ENCODE results near the gene ENOX1. TPM values are rescaled to one million over a fixed set of nuclear protein-coding genes. Genes with fewer than 3 reads are reported as not detected.
A peak's percentile ranks its signal among the peaks of the same experiment; 100 is the strongest.

ENOX1 gene
- total and polyA plus RNA-seq, 8 donors, result 0.23 to 2.0 (median 0.94) TPM

DNA sequence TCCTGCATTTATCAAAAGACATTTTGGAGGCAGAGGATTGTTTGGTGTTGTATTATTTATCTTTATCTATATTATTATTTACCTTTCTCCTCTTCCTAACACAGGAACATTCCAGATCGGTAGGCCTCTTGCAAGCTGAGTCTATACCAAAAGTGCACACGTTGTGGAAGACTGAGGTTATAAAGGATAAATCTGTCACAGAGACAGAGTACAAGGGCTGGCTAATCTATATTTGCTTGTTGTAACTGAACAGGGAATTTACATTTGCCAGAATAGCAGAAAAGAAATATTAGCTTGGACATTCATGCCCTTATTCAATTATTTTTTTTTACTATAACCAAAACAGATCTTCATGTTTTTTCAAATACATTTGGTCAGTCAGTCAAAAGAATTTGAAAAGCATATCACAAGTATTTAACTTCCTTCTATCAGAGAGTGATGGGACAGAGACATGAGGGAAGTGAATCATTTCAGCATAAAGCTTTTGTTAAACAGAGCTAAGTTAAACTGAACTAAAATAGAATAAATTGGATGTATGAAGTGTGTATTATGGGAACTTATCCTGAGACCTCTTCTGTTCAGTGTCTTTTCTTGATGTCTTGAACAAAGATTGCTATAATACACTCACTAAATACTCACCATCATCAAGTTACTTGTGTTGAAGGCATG lies 410.8 kb downstream of the ENOX1 start:
- no peaks in the 10 kb centered on the region for H3K36me3 ChIP-seq
- TF ChIP-seq, protein P1, sequence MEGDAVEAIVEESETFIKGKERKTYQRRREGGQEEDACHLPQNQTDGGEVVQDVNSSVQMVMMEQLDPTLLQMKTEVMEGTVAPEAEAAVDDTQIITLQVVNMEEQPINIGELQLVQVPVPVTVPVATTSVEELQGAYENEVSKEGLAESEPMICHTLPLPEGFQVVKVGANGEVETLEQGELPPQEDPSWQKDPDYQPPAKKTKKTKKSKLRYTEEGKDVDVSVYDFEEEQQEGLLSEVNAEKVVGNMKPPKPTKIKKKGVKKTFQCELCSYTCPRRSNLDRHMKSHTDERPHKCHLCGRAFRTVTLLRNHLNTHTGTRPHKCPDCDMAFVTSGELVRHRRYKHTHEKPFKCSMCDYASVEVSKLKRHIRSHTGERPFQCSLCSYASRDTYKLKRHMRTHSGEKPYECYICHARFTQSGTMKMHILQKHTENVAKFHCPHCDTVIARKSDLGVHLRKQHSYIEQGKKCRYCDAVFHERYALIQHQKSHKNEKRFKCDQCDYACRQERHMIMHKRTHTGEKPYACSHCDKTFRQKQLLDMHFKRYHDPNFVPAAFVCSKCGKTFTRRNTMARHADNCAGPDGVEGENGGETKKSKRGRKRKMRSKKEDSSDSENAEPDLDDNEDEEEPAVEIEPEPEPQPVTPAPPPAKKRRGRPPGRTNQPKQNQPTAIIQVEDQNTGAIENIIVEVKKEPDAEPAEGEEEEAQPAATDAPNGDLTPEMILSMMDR (IDR thresholded peaks at IDR 0.05), result no peak
- no peak for FAIRE-seq
- H3K9me3 ChIP-seq, result no peaks in the 10 kb centered on the region
- H3K4me1 ChIP-seq, result peaks cover 0 to 14% (median 6%) of the 10 kb centered on the region in 3 donors
- ATAC-seq, result no peak
- DNase-seq, result no peak
- H3K27ac ChIP-seq, result no peak overlapping the region
- 57 to 71% methylated on average over 2 of the region's 2 CpGs for WGBS, 2 donors
- no peaks in the 10 kb centered on the region for H3K27me3 ChIP-seq
- intact Hi-C loops (cut with DNase I), result no loop called here
- H3K4me3 ChIP-seq, result no peak overlapping the region

DNA sequence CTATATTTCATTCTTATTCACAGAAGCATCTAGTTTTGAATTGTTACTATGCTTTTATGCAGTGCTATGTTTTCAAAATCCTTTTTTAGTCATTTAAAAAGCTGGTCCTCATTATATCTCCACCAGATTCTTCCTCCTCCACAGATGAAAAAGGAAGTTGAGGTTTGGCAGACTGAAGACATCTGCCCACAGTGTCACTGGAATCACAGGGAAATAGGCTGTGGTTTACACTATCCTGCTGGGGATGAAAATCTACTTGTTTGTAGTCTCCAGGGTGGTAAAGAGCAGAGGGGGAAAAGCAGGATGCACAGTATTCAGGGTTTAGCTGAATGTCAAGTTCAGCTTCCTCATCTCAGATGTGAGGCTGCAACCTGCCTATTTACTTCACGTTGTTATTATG lies 412.2 kb downstream of the ENOX1 start:
- WGBS, 2 donors, result 68 to 69% methylated on average over 1 of the region's 1 CpG
- peak in 2 of 4 donors; percentile 14 to 48 for ATAC-seq
- Histone ChIP-seq H3K4me3 (no peak overlapping the region), H3K27me3 (no peaks in the 10 kb centered on the region), H3K27ac (no peak overlapping the region), H3K9me3 (no peaks in the 10 kb centered on the region), H3K36me3 (no peaks in the 10 kb centered on the region), H3K4me1 (peaks cover 0 to 14% (median 6%) of the 10 kb centered on the region in 3 donors)
- intact Hi-C loops (cut with DNase I), result no loop called here
- no peak for DNase-seq
- FAIRE-seq, result no peak
- TF ChIP-seq, protein P1 (IDR thresholded peaks at IDR 0.05), result no peak

DNA sequence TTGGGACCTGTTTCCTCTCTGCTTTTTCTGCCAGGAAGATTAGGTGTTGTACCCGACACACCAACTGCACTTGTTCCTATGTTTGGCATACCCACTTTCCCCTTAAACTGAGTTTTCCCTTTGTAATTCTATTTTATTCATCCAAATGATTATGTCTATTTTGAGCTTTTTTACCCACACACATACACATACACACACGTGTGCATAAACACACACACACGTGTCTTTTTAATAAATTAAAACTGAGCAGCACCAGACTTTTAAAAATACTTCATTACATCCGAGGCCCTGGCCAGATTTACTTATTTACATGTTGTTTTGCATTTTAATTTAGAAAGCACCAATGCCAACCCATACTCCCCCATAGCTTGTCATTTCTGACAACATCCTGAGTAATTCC lies 413.4 kb downstream of the ENOX1 start:
- FAIRE-seq (no peak), DNase-seq (no peak), ATAC-seq (no peak)
- Histone ChIP-seq H3K9me3 (no peaks in the 10 kb centered on the region), H3K27ac (no peak overlapping the region), H3K4me3 (no peak overlapping the region), H3K36me3 (no peaks in the 10 kb centered on the region), H3K27me3 (no peaks in the 10 kb centered on the region), H3K4me1 (peaks cover 0 to 11% (median 6%) of the 10 kb centered on the region in 3 donors)
- intact Hi-C loops (cut with DNase I), result no loop called here
- 83 to 89% methylated on average over 4 of the region's 4 CpGs for WGBS, 2 donors
- TF ChIP-seq, protein P1 (IDR thresholded peaks at IDR 0.05), result no peak

DNA sequence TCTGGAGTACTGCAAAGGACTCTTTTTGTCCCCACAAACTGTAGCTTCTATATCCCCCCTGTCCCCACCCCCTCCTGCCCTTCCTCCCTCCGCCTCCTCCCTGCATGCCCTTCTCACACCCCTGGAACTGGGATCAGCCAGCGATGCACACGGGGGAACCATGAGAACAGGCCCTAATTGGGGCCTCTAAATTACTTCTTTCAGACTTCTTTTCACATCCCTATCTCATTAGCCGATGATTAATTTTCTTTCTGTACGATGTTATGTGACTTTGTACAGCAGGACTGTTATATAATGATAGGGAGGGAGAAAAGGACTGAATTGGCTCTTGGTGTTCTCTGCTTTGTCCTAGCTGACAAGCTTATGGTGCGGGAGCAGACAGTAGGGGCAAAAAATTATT lies 415.9 kb downstream of the ENOX1 start:
- Histone ChIP-seq H3K4me1 (peaks cover 0 to 5% (median 0%) of the 10 kb centered on the region in 3 donors), H3K27ac (no peak overlapping the region), H3K9me3 (no peaks in the 10 kb centered on the region), H3K4me3 (no peak overlapping the region), H3K27me3 (no peaks in the 10 kb centered on the region), H3K36me3 (no peaks in the 10 kb centered on the region)
- no peak for FAIRE-seq
- TF ChIP-seq, protein P1 (IDR thresholded peaks at IDR 0.05), result no peak
- intact Hi-C loops (cut with DNase I), result no loop called here
- WGBS, 2 donors, result 81 to 82% methylated on average over 6 of the region's 6 CpGs
- no peak for ATAC-seq
- DNase-seq, result no peak

DNA sequence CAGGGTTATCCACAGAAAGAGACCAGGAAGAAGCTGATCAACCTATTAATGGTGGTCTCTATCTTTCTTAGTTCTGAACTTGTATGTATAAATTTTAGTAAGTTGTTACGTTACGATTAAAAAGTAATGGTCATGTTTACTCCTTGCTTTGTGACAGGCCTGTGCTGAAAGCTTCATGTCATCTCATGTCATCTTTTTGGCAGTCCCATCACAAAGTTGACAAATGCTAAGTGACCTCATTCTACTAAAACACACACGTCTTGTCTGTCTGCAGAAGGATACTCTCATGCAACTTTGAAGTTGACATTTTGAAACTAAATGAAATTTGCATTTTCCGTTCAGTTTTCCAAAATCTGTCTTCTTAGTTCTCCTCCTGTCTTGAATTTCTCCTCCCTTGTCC lies 417.5 kb downstream of the ENOX1 start:
- intact Hi-C loops (cut with DNase I), result no loop called here
- 69 to 80% methylated on average over 4 of the region's 4 CpGs for WGBS, 2 donors
- ATAC-seq, result no peak

More for the DNA sequence above, 417.5 kb downstream of the ENOX1 start:
- no peak overlapping the region for H3K27ac ChIP-seq
- H3K27me3 ChIP-seq, result no peaks in the 10 kb centered on the region
- TF ChIP-seq, protein P1 (IDR thresholded peaks at IDR 0.05), result no peak
- H3K4me1 ChIP-seq, result peaks cover 0 to 5% (median 0%) of the 10 kb centered on the region in 3 donors
- H3K36me3 ChIP-seq, result no peaks in the 10 kb centered on the region
- H3K9me3 ChIP-seq, result no peaks in the 10 kb centered on the region
- no peak overlapping the region for H3K4me3 ChIP-seq
- DNase-seq (no peak), FAIRE-seq (no peak)
